NCI-H2107 treated with DMSO at 0.1 percent for 48 hours (cell line): ENCODE measurements around the gene ZNF112.

Experiments used
- DNase-seq: peaks from one replicate; lab custom pipeline; 2025; ENCODE audit not compliant: unreplicated experiment; lab: John Stamatoyannopoulos, UW

Gene ZNF112

DNA sequence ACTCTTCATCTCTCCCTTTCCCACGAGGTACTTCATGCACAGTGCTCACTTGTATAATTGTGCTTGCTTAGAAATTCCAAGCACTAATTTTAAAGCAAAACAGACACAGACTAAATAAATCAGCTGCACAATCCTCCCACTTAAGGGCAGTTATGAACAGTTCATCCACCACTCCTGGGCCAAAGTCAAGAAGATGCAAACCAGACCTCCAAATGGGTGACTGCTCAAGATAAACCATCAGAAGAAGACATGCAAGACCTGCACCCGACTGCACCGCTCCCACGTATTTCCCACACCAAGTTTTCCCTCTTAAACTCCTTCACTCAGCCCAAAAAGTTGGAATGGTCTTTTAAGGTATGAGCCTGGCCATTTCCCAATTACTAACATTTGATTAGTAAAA, 71.5 kb downstream of the ZNF112 start:
- DNase-seq, result no peak

DNA sequence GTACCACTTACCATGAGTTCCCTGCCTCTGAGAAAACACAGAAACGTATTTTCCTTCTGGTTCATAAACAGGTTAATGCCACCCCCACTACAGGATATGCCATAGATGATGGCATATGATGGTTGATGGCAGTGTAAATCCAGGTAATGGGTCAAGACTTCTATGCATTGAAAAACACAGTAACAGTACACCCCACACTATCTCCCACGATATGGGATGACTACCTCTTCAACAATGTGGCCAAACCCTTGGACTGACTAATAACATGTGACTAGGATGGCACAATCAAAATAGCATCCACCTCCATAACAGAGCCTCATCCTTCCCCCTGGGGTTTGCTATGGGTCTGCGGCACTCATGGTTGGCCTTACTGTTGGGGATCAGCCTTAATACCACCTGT, 73.6 kb downstream of the ZNF112 start:
- DNase-seq, result no peak

DNA sequence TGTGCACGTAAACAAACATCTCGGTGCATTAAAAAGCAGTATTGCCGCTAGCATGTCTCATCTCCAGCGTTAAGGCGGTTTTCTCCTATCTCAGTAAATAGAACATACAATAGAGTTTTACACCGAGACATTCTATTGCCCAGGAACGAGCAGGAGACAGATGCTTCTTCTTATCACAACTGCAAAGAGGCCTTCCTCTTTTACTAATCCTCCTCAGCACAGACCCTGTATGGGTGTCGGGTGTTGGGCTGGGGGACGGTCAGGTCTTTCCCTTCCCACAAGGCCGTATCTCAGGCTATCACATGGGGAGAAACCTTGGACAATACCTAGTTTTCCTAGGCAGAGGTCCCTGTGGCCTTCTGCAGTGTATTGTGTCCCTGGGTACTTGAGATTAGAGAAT, 75.6 kb downstream of the ZNF112 start:
- no peak for DNase-seq

GRCh38 chr19:44278181-44278690, 78.2 kb downstream of the ZNF112 start:
- no peak for DNase-seq

DNA sequence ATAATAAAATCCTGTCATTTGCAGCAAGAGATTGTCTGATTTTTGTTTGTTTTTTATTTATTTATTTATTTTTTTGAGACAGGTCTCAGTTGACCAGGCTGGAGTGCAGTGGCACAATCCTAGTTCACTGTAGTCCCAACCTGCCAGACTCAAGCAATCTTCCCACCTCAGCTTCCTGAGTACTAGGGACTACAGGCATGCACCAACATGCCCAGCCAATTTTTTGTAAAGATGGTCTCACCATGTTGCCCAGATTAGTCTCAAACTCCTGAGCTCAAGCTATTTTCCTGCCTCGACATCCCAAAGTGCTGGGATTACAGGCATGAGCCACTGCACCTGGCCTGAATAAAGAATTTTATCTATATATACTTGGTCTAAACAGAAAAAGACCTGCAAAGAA, 79.1 kb downstream of the ZNF112 start:
- DNase-seq, result no peak
